PFSK-1 (cell line): Measurements from ENCODE around the gene GJA4.

Experiments
- FOXP2 ChIP-seq: optimal IDR thresholded peaks from 2 replicates; pipeline ENCODE3; 2011; ENCODE audit warnings: borderline replicate concordance, control low read depth, inconsistent platforms; ENCODE audit not compliant: insufficient read depth; ENCODE audit errors: extremely low read length, extremely low read depth
- POLR2AphosphoS5 ChIP-seq: IDR thresholded peaks from 2 replicates; pipeline ENCODE4 v1.6.1; 2012; ENCODE audit warnings: low read depth, mild to moderate bottlenecking, control low read depth, low read length, moderate library complexity
- SIN3A ChIP-seq: IDR thresholded peaks from 2 replicates; pipeline ENCODE4 v1.6.1; 2012; ENCODE audit warnings: mild to moderate bottlenecking, low read length, moderate library complexity, borderline replicate concordance; ENCODE audit not compliant: insufficient read depth
- TAF1 ChIP-seq: IDR thresholded peaks from 2 replicates; pipeline ENCODE4 v1.6.1; 2012; ENCODE audit warnings: low read length, control low read depth, borderline replicate concordance; ENCODE audit not compliant: insufficient read depth
- TF ChIP-seq, protein P1 (sequence below), 2 experiments: IDR thresholded peaks; 2 replicates each; pipeline versions ENCODE4 v1.6.1 to v1.8.0; 2011 to 2012; ENCODE audit warnings: low read depth in 2 of 2, low read length in 2 of 2, control low read depth in 1 of 2, inconsistent platforms in 1 of 2, mild to moderate bottlenecking in 1 of 2, moderate library complexity in 1 of 2; ENCODE audit not compliant: insufficient read depth in 1 of 2

The GJA4 gene

DNA sequence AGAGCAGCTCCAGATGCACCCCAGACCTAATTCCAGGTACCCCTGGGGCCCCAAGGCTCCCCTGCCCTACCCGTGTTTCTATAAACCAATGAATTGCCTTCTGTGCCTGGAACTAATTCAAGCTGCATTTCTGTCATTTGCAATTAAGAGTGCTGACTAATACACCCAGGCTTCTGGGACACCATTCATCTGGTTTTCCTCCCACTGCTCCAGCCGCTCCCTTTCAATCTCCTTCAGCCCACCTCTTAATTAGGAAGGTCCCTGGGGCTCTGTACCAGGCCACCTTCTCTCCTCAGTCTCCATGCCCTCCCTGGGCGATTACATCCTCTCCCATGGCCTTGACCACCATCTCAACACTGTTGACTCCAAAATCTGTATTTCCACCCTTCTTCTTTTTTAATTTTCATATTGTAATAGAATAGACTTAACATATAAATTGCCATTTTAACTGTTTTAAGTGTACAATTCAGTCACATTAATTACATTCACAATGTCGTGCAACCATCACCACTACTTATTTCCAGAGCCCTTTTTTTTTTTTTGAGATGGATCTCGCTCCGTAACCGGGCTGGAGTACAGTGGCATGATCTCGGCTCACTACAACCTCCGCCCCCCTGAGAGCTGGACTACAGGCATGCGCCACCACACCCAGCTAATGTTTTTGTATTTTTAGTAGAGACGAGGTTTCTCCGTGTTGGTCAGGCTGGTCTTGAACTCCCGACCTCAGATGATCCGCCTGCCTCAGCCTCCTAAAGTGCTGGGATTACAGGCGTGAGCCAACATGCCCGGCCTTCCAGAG lies 21.0 kb upstream of the GJA4 start:
- no peak for TF ChIP-seq SIN3A
- TF ChIP-seq FOXP2, result no peak
- no peak for TF ChIP-seq POLR2AphosphoS5
- TF ChIP-seq TAF1, result no peak
- TF ChIP-seq, protein P1, sequence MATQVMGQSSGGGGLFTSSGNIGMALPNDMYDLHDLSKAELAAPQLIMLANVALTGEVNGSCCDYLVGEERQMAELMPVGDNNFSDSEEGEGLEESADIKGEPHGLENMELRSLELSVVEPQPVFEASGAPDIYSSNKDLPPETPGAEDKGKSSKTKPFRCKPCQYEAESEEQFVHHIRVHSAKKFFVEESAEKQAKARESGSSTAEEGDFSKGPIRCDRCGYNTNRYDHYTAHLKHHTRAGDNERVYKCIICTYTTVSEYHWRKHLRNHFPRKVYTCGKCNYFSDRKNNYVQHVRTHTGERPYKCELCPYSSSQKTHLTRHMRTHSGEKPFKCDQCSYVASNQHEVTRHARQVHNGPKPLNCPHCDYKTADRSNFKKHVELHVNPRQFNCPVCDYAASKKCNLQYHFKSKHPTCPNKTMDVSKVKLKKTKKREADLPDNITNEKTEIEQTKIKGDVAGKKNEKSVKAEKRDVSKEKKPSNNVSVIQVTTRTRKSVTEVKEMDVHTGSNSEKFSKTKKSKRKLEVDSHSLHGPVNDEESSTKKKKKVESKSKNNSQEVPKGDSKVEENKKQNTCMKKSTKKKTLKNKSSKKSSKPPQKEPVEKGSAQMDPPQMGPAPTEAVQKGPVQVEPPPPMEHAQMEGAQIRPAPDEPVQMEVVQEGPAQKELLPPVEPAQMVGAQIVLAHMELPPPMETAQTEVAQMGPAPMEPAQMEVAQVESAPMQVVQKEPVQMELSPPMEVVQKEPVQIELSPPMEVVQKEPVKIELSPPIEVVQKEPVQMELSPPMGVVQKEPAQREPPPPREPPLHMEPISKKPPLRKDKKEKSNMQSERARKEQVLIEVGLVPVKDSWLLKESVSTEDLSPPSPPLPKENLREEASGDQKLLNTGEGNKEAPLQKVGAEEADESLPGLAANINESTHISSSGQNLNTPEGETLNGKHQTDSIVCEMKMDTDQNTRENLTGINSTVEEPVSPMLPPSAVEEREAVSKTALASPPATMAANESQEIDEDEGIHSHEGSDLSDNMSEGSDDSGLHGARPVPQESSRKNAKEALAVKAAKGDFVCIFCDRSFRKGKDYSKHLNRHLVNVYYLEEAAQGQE (IDR thresholded peaks at IDR 0.05; ENCODE audit: insufficient read depth in 1 of 2, low read depth in 2 of 2, low read length in 2 of 2), result no peak

- no peak for TF ChIP-seq SIN3A
- TF ChIP-seq, protein P1 (IDR thresholded peaks at IDR 0.05; ENCODE audit: insufficient read depth in 1 of 2, low read depth in 2 of 2, low read length in 2 of 2), result no peak
- no peak for TF ChIP-seq TAF1
- TF ChIP-seq POLR2AphosphoS5, result no peak
These were observed 17.8 kb upstream of the GJA4 start for GRCh38 chr1:34774957-34775356.

DNA sequence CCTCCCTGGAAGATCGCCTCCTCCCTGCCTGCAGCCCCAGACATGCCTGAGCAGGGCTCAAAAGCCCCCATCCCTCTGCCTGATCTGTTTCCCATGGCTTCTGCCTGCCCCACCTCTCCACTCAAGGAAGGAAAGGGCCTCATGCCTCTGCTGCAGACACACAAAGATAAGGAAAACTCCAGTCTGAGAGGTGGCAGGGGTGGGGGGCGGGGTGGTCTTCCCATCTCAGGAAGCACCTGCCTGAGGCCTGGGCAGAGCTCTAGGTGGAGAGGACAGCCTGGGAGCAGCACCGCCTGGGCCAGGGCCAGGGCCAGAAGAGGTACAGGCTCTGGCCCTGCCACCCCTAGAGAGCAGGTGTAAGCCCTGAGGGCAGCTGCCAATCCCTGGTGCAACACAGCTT lies 15.9 kb upstream of the GJA4 start:
- TF ChIP-seq POLR2AphosphoS5 (no peak), TAF1 (no peak), SIN3A (no peak), FOXP2 (no peak)
- TF ChIP-seq, protein P1 (IDR thresholded peaks at IDR 0.05; ENCODE audit: insufficient read depth in 1 of 2, low read depth in 2 of 2, low read length in 2 of 2), result no peak

- TF ChIP-seq FOXP2 (no peak), POLR2AphosphoS5 (no peak), SIN3A (no peak), TAF1 (no peak)
- TF ChIP-seq, protein P1 (IDR thresholded peaks at IDR 0.05; ENCODE audit: insufficient read depth in 1 of 2, low read depth in 2 of 2, low read length in 2 of 2), result no peak
These were observed 15.1 kb upstream of the GJA4 start for GRCh38 chr1:34777519-34778321.
